Measurements from ENCODE around the gene FBN3.

The FBN3 gene

GRCh38 chr19:8113017-8113416 lies 36.4 kb downstream of the FBN3 start:
- no peak for TF ChIP-seq TAF1 (IDR thresholded peaks at IDR 0.05; ENCODE audit: low read depth)
- no peak for TF ChIP-seq USF1 (IDR thresholded peaks at IDR 0.05)
- no peak for TF ChIP-seq YY1 (IDR thresholded peaks at IDR 0.05; ENCODE audit: low read depth)
- no peak for TF ChIP-seq CEBPB (IDR thresholded peaks at IDR 0.05)
- TF ChIP-seq REST (IDR thresholded peaks at IDR 0.05; ENCODE audit: low read depth) = no peak
- no peak for TF ChIP-seq MAX (IDR thresholded peaks at IDR 0.05)
- TF ChIP-seq EGR1 (IDR thresholded peaks at IDR 0.05) = no peak
- no peak for TF ChIP-seq FOXM1 (IDR thresholded peaks at IDR 0.05; ENCODE audit: borderline replicate concordance, low read depth)
- TF ChIP-seq TCF12 (IDR thresholded peaks at IDR 0.05; ENCODE audit: low read depth) = no peak
- TF ChIP-seq EP300 (IDR thresholded peaks at IDR 0.05; ENCODE audit: borderline replicate concordance) = no peak
- TF ChIP-seq NFIC (IDR thresholded peaks at IDR 0.05) = no peak
- no peak for TF ChIP-seq ZBTB7A (IDR thresholded peaks at IDR 0.05; ENCODE audit: low read depth)
- no peak for TF ChIP-seq TEAD4 (IDR thresholded peaks at IDR 0.05)
- TF ChIP-seq CREB1 (IDR thresholded peaks at IDR 0.05; ENCODE audit: low read depth) = no peak

GRCh38 chr19:8111376-8111775 lies 38.0 kb downstream of the FBN3 start:
- TF ChIP-seq TEAD4 (IDR thresholded peaks at IDR 0.05) (no peak), TAF1 (IDR thresholded peaks at IDR 0.05; ENCODE audit: low read depth) (no peak), ZBTB7A (IDR thresholded peaks at IDR 0.05; ENCODE audit: low read depth) (no peak), CREB1 (IDR thresholded peaks at IDR 0.05; ENCODE audit: low read depth) (no peak), TCF12 (IDR thresholded peaks at IDR 0.05; ENCODE audit: low read depth) (no peak), CEBPB (IDR thresholded peaks at IDR 0.05) (no peak), YY1 (IDR thresholded peaks at IDR 0.05; ENCODE audit: low read depth) (no peak), USF1 (IDR thresholded peaks at IDR 0.05) (no peak), EGR1 (IDR thresholded peaks at IDR 0.05) (no peak), NFIC (IDR thresholded peaks at IDR 0.05) (no peak), FOXM1 (IDR thresholded peaks at IDR 0.05; ENCODE audit: borderline replicate concordance, low read depth) (no peak), EP300 (IDR thresholded peaks at IDR 0.05; ENCODE audit: borderline replicate concordance) (no peak), MAX (IDR thresholded peaks at IDR 0.05) (no peak), REST (IDR thresholded peaks at IDR 0.05; ENCODE audit: low read depth) (no peak), RAD21 (IDR thresholded peaks at IDR 0.05; ENCODE audit: low read depth) (no peak)

GRCh38 chr19:8110931-8111330 lies 38.5 kb downstream of the FBN3 start:
- no peak for TF ChIP-seq RAD21 (IDR thresholded peaks at IDR 0.05; ENCODE audit: low read depth)
- no peak for TF ChIP-seq CEBPB (IDR thresholded peaks at IDR 0.05)
- no peak for TF ChIP-seq NFIC (IDR thresholded peaks at IDR 0.05)
- TF ChIP-seq TCF12 (IDR thresholded peaks at IDR 0.05; ENCODE audit: low read depth) = no peak
- TF ChIP-seq CREB1 (IDR thresholded peaks at IDR 0.05; ENCODE audit: low read depth) = no peak
- no peak for TF ChIP-seq ZBTB7A (IDR thresholded peaks at IDR 0.05; ENCODE audit: low read depth)

GRCh38 chr19:8109890-8110662 lies 39.3 kb downstream of the FBN3 start:
- peak; percentile 19; the same call in 1 of the 2 replicates for TF ChIP-seq CEBPB (IDR thresholded peaks at IDR 0.05)
- no peak for TF ChIP-seq TEAD4 (IDR thresholded peaks at IDR 0.05)
- TF ChIP-seq CREB1 (IDR thresholded peaks at IDR 0.05; ENCODE audit: low read depth) = no peak
- TF ChIP-seq EGR1 (IDR thresholded peaks at IDR 0.05) = no peak
- no peak for TF ChIP-seq REST (IDR thresholded peaks at IDR 0.05; ENCODE audit: low read depth)
- TF ChIP-seq YY1 (IDR thresholded peaks at IDR 0.05; ENCODE audit: low read depth) = no peak
- no peak for TF ChIP-seq NFIC (IDR thresholded peaks at IDR 0.05)
- no peak for TF ChIP-seq TAF1 (IDR thresholded peaks at IDR 0.05; ENCODE audit: low read depth)
